Spinal cord (tissue), 10 donors: ENCODE data around the gene FBXO8. TPM values are rescaled to one million over a fixed set of nuclear protein-coding genes. Genes with fewer than 3 reads are reported as not detected.
A peak's percentile ranks its signal among the peaks of the same experiment; 100 is the strongest.

Experiments used
- DNase-seq, 6 donors: peaks; one replicate each; pipeline versions ENCODE4 v3.0.0 to v3.0.0-alpha.2; 2013 to 2015; ENCODE audit warnings: low spot score in 6 of 6, low read depth in 4 of 6
- H3K27ac ChIP-seq: one replicate; pipeline ENCODE4 v1.5.1; 2013; ENCODE audit warnings: low read depth, low read length, control low read depth
- H3K27me3 ChIP-seq: one replicate; pipeline ENCODE4 v1.6.1; 2013; ENCODE audit warnings: low read length; ENCODE audit not compliant: control insufficient read depth, insufficient read depth
- H3K36me3 ChIP-seq: one replicate; pipeline ENCODE4 v1.6.1; 2013; ENCODE audit warnings: low read length; ENCODE audit not compliant: control insufficient read depth, insufficient read depth
- H3K4me1 ChIP-seq: one replicate; pipeline ENCODE4 v1.6.1; 2013; ENCODE audit warnings: low read length; ENCODE audit not compliant: control insufficient read depth, insufficient read depth
- H3K4me3 ChIP-seq: one replicate; pipeline ENCODE4 v1.5.1; 2013; ENCODE audit warnings: low read depth, low read length, control low read depth
- H3K9me3 ChIP-seq: one replicate; pipeline ENCODE4 v1.6.1; 2013; ENCODE audit warnings: low read length; ENCODE audit not compliant: control insufficient read depth, insufficient read depth
- WGBS: methylation state at CpG from one replicate; pipeline ENCODE4 v1.1.5; 2013; ENCODE audit warnings: missing lambda C conversion rate; ENCODE audit not compliant: insufficient coverage; 5-methylcytosine and 5-hydroxymethylcytosine counted together
- polyA plus RNA-seq, 2 donors: library from polyadenylated mRNA; unstranded; fragments of 120-200 nt; gene quantifications; one replicate each; pipeline ENCODE4 v1.2.1, GENCODE V29; 2013; ENCODE audit not compliant: insufficient read length in 2 of 2
- total RNA-seq, 2 donors: library from RNA; depleted of rRNA in 1 of 2; stranded (reverse); fragments of 120-200 nt in 1 of 2; fragments of >200 nt in 1 of 2; gene quantifications; one replicate each; pipeline versions ENCODE4 v1.2.3 to v1.2.4, GENCODE V29; 2013 to 2014
- donor health status: healthy.

The FBXO8 gene
- total and polyA plus RNA-seq, 4 donors = 21.9 to 51.0 (median 34.1) TPM

GRCh38 chr4:174255786-174256185 is 27.7 kb downstream of the FBXO8 start:
- Histone ChIP-seq H3K27ac (no peak overlapping the region), H3K4me1 (no peaks in the 10 kb centered on the region), H3K36me3 (no peaks in the 10 kb centered on the region), H3K9me3 (no peaks in the 10 kb centered on the region), H3K4me3 (no peak overlapping the region), H3K27me3 (no peaks in the 10 kb centered on the region)
- WGBS = 70% methylated on average over 3 of the region's 5 CpGs
- peak in 2 of 6 donors; percentile 14 to 57 for DNase-seq

GRCh38 chr4:174255374-174255773 is 28.1 kb downstream of the FBXO8 start:
- no peak overlapping the region for H3K27ac ChIP-seq
- H3K4me3 ChIP-seq = no peak overlapping the region
- no peaks in the 10 kb centered on the region for H3K4me1 ChIP-seq
- H3K27me3 ChIP-seq = no peaks in the 10 kb centered on the region
- DNase-seq = no peak
- H3K36me3 ChIP-seq = no peaks in the 10 kb centered on the region
- WGBS = no CpG with 5 or more reads among the region's 1 CpG
- H3K9me3 ChIP-seq = no peaks in the 10 kb centered on the region

GRCh38 chr4:174254613-174255012 is 28.9 kb downstream of the FBXO8 start:
- Histone ChIP-seq H3K4me1 (no peaks in the 10 kb centered on the region), H3K4me3 (no peak overlapping the region)
- WGBS = no CpG with 5 or more reads among the region's 1 CpG

GRCh38 chr4:174252412-174252811 is 31.1 kb downstream of the FBXO8 start:
- Histone ChIP-seq H3K36me3 (no peaks in the 10 kb centered on the region), H3K27me3 (no peaks in the 10 kb centered on the region), H3K27ac (no peak overlapping the region), H3K4me1 (no peaks in the 10 kb centered on the region), H3K9me3 (no peaks in the 10 kb centered on the region), H3K4me3 (no peak overlapping the region)
- WGBS = 100% methylated on average over 1 of the region's 2 CpGs
- no peak for DNase-seq

More at GRCh38 chr4:174254613-174255012, 28.9 kb downstream of the FBXO8 start:
- H3K27ac ChIP-seq = no peak overlapping the region
- no peak for DNase-seq
- no peaks in the 10 kb centered on the region for H3K36me3 ChIP-seq
- H3K9me3 ChIP-seq = no peaks in the 10 kb centered on the region
- no peaks in the 10 kb centered on the region for H3K27me3 ChIP-seq

GRCh38 chr4:174248407-174248806 is 35.1 kb downstream of the FBXO8 start:
- H3K9me3 ChIP-seq = no peaks in the 10 kb centered on the region
- H3K4me1 ChIP-seq = no peaks in the 10 kb centered on the region
- H3K4me3 ChIP-seq = no peak overlapping the region
- H3K36me3 ChIP-seq = no peaks in the 10 kb centered on the region
- no peaks in the 10 kb centered on the region for H3K27me3 ChIP-seq
- no peak overlapping the region for H3K27ac ChIP-seq
- no CpG with 5 or more reads among the region's 1 CpG for WGBS
- no peak for DNase-seq

- no peaks in the 10 kb centered on the region for H3K27me3 ChIP-seq
- no peaks in the 10 kb centered on the region for H3K9me3 ChIP-seq
- no peak overlapping the region for H3K27ac ChIP-seq
- WGBS = no CpG with 5 or more reads among the region's 1 CpG
- H3K4me1 ChIP-seq = no peaks in the 10 kb centered on the region
- H3K36me3 ChIP-seq = no peaks in the 10 kb centered on the region
- no peak for DNase-seq
- H3K4me3 ChIP-seq = no peak overlapping the region
Measured at GRCh38 chr4:174245714-174246113, 37.8 kb downstream of the FBXO8 start.

GRCh38 chr4:174244441-174244840 is 39.0 kb downstream of the FBXO8 start:
- Histone ChIP-seq H3K27me3 (no peaks in the 10 kb centered on the region), H3K27ac (no peak overlapping the region), H3K36me3 (no peaks in the 10 kb centered on the region), H3K4me3 (no peak overlapping the region), H3K4me1 (no peaks in the 10 kb centered on the region), H3K9me3 (no peaks in the 10 kb centered on the region)
- no CpG with 5 or more reads among the region's 1 CpG for WGBS
- no peak for DNase-seq

GRCh38 chr4:174241162-174241561 is 42.3 kb downstream of the FBXO8 start:
- no peak for DNase-seq
- H3K4me1 ChIP-seq = no peaks in the 10 kb centered on the region
- H3K36me3 ChIP-seq = no peaks in the 10 kb centered on the region
- H3K27ac ChIP-seq = no peak overlapping the region
- H3K27me3 ChIP-seq = no peaks in the 10 kb centered on the region
- H3K4me3 ChIP-seq = no peak overlapping the region
- H3K9me3 ChIP-seq = no peaks in the 10 kb centered on the region
- WGBS = no CpG with 5 or more reads among the region's 3 CpGs

- no peaks in the 10 kb centered on the region for H3K9me3 ChIP-seq
- WGBS = no CpG with 5 or more reads among the region's 3 CpGs
- no peaks in the 10 kb centered on the region for H3K4me1 ChIP-seq
- no peaks in the 10 kb centered on the region for H3K36me3 ChIP-seq
- no peak overlapping the region for H3K4me3 ChIP-seq
- no peaks in the 10 kb centered on the region for H3K27me3 ChIP-seq
- H3K27ac ChIP-seq = no peak overlapping the region
- DNase-seq = no peak
Measured at GRCh38 chr4:174236359-174236758, 47.1 kb downstream of the FBXO8 start.

- WGBS = 95% methylated on average over 4 of the region's 4 CpGs
- DNase-seq = no peak
- H3K4me1 ChIP-seq = no peaks in the 10 kb centered on the region
Measured at GRCh38 chr4:174230680-174231079, 52.8 kb downstream of the FBXO8 start.

More at GRCh38 chr4:174230680-174231079, 52.8 kb downstream of the FBXO8 start:
- Histone ChIP-seq H3K9me3 (no peaks in the 10 kb centered on the region), H3K27ac (no peak overlapping the region), H3K27me3 (peaks cover 3% of the 10 kb centered on the region), H3K36me3 (no peaks in the 10 kb centered on the region), H3K4me3 (no peak overlapping the region)
